Endothelial cell of umbilical vein (primary cell): ENCODE results near the gene DSC1.

Experiments used
- EZH2 ChIP-seq: IDR thresholded peaks from 2 replicates; pipeline ENCODE4 v1.6.1; 2012; ENCODE audit warnings: borderline replicate concordance, low read depth, mild to moderate bottlenecking, moderate library complexity, low read length, inconsistent platforms; ENCODE audit not compliant: severe bottlenecking
- MAX ChIP-seq: IDR thresholded peaks from 2 replicates; pipeline ENCODE4 v1.6.1; 2011; ENCODE audit not compliant: insufficient read depth, insufficient read length
- POLR2A ChIP-seq: IDR thresholded peaks from 2 replicates; pipeline ENCODE4 v1.6.1; 2012; ENCODE audit warnings: low read depth, mild to moderate bottlenecking, control low read depth, low read length
- POLR2AphosphoS5 ChIP-seq: IDR thresholded peaks from 2 replicates; pipeline ENCODE4 v1.6.1; 2012; ENCODE audit warnings: low read depth, mild to moderate bottlenecking, control low read depth, low read length, moderate library complexity; ENCODE audit not compliant: insufficient read depth
- TF ChIP-seq, protein P1 (sequence below), 2 donors: IDR thresholded peaks; 1 replicate in 1 of 2; 2 replicates in 1 of 2; pipeline ENCODE4 v1.5.1; 2011; ENCODE audit warnings: low read length in 2 of 2, mild to moderate bottlenecking in 2 of 2, moderate library complexity in 2 of 2, control low read depth in 1 of 2, inconsistent platforms in 1 of 2, low read depth in 1 of 2; ENCODE audit not compliant: insufficient read depth in 1 of 2; ENCODE audit errors: extremely low read depth in 1 of 2

GRCh38 chr18:31138709-31139108, 23.9 kb downstream of the DSC1 start:
- TF ChIP-seq, protein P1, sequence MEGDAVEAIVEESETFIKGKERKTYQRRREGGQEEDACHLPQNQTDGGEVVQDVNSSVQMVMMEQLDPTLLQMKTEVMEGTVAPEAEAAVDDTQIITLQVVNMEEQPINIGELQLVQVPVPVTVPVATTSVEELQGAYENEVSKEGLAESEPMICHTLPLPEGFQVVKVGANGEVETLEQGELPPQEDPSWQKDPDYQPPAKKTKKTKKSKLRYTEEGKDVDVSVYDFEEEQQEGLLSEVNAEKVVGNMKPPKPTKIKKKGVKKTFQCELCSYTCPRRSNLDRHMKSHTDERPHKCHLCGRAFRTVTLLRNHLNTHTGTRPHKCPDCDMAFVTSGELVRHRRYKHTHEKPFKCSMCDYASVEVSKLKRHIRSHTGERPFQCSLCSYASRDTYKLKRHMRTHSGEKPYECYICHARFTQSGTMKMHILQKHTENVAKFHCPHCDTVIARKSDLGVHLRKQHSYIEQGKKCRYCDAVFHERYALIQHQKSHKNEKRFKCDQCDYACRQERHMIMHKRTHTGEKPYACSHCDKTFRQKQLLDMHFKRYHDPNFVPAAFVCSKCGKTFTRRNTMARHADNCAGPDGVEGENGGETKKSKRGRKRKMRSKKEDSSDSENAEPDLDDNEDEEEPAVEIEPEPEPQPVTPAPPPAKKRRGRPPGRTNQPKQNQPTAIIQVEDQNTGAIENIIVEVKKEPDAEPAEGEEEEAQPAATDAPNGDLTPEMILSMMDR (IDR thresholded peaks at IDR 0.05; ENCODE audit: extremely low read depth in 1 of 2, insufficient read depth in 1 of 2, low read depth in 1 of 2, low read length in 2 of 2): no peak
- TF ChIP-seq POLR2AphosphoS5: no peak
- no peak for TF ChIP-seq EZH2
- no peak for TF ChIP-seq MAX
- TF ChIP-seq POLR2A: no peak
